Measurements from ENCODE around the gene DDX41.
"Not testable (repeated sequence)": the region's sequence is repeated elsewhere in the genome, so short reads cannot be mapped to it uniquely, and the experiment has no call there.

DDX41 gene

GRCh38 chr5:177489119-177489716, 27.5 kb downstream of the DDX41 start:
- FAIRE-seq (no peak), DNase-seq (ENCODE audit: extremely low spot score, insufficient read length, low read depth) (no peak)

GRCh38 chr5:177487975-177488374, 28.8 kb downstream of the DDX41 start:
- DNase-seq (ENCODE audit: extremely low spot score, insufficient read length, low read depth), result no peak
- no peak for FAIRE-seq

- FAIRE-seq (no peak), DNase-seq (ENCODE audit: extremely low spot score, insufficient read length, low read depth) (no peak)
Observed at GRCh38 chr5:177487144-177487543, 29.6 kb downstream of the DDX41 start.

- DNase-seq (ENCODE audit: extremely low spot score, insufficient read length, low read depth), result no peak
- no peak for FAIRE-seq
Observed at GRCh38 chr5:177486256-177486655, 30.5 kb downstream of the DDX41 start.

- not testable (repeated sequence) for FAIRE-seq; DNase-seq (ENCODE audit: extremely low spot score, insufficient read length, low read depth)
Observed at GRCh38 chr5:177485753-177486152, 31.0 kb downstream of the DDX41 start.

- DNase-seq (ENCODE audit: extremely low spot score, insufficient read length, low read depth) (no peak), FAIRE-seq (no peak)
Observed at GRCh38 chr5:177484902-177485549, 31.7 kb downstream of the DDX41 start.

GRCh38 chr5:177483994-177484901, 32.5 kb downstream of the DDX41 start:
- FAIRE-seq, result no peak
- no peak for DNase-seq (ENCODE audit: extremely low spot score, insufficient read length, low read depth)

- no peak for FAIRE-seq
Observed at GRCh38 chr5:177483042-177483441, 33.7 kb downstream of the DDX41 start.

GRCh38 chr5:177482359-177482795, 34.4 kb downstream of the DDX41 start:
- no peak for DNase-seq (ENCODE audit: extremely low spot score, insufficient read length, low read depth)
- FAIRE-seq, result no peak

More at GRCh38 chr5:177483042-177483441, 33.7 kb downstream of the DDX41 start:
- no peak for DNase-seq (ENCODE audit: extremely low spot score, insufficient read length, low read depth)

GRCh38 chr5:177479774-177480173, 37.0 kb downstream of the DDX41 start:
- no peak for DNase-seq (ENCODE audit: extremely low spot score, insufficient read length, low read depth)
- FAIRE-seq, result no peak

- no peak for DNase-seq (ENCODE audit: extremely low spot score, insufficient read length, low read depth)
- no peak for FAIRE-seq
Observed at GRCh38 chr5:177478711-177479646, 37.8 kb downstream of the DDX41 start.

GRCh38 chr5:177477701-177478477, 38.9 kb downstream of the DDX41 start:
- FAIRE-seq, result no peak
- DNase-seq (ENCODE audit: extremely low spot score, insufficient read length, low read depth), result no peak

- FAIRE-seq, result no peak
Observed at GRCh38 chr5:177476531-177477233, 40.1 kb downstream of the DDX41 start.

GRCh38 chr5:177475563-177476427, 41.0 kb downstream of the DDX41 start:
- FAIRE-seq (no peak), DNase-seq (ENCODE audit: extremely low spot score, insufficient read length, low read depth) (no peak)

More at GRCh38 chr5:177476531-177477233, 40.1 kb downstream of the DDX41 start:
- no peak for DNase-seq (ENCODE audit: extremely low spot score, insufficient read length, low read depth)

- no peak for DNase-seq (ENCODE audit: extremely low spot score, insufficient read length, low read depth)
- FAIRE-seq, result no peak
Observed at GRCh38 chr5:177474846-177475562, 41.8 kb downstream of the DDX41 start.

- no peak for DNase-seq (ENCODE audit: extremely low spot score, insufficient read length, low read depth)
- FAIRE-seq, result no peak
Observed at GRCh38 chr5:177474002-177474476, 42.7 kb downstream of the DDX41 start.
